GM21360 (cell line): Measurements from ENCODE around the gene BMP2.
A peak's percentile ranks its signal among the peaks of the same experiment; 100 is the strongest.

Source experiments
- ATAC-seq: cut with Tn5 transposase; IDR thresholded peaks from one replicate; pipeline ENCODE4 v1.9.1; 2021; ENCODE audit warnings: mild to moderate bottlenecking, moderate library complexity; ENCODE audit not compliant: unreplicated experiment

BMP2 gene

DNA sequence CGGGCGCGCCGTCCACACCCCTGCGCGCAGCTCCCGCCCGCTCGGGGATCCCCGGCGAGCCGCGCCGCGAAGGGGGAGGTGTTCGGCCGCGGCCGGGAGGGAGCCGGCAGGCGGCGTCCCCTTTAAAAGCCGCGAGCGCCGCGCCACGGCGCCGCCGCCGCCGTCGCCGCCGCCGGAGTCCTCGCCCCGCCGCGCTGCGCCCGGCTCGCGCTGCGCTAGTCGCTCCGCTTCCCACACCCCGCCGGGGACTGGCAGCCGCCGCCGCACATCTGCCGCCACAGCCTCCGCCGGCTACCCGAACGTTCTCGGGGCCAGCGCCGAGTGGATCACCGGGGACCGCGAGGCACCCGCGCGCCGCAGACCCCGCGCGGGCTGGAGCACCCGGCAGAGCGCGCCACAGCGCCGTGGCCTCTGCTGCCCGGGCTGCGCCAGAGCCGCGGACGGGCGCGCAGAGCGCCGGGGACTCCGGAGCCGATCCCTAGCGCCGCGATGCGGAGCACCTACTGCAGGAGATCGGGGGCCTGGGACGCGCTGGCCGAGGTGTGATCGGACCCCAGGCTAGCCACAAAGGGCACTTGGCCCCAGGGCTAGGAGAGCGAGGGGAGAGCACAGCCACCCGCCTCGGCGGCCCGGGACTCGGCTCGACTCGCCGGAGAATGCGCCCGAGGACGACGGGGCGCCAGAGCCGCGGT lies at the start of gene BMP2:
TSS of gene BMP2 (plus strand) at position 151 of the 692 bp plus-strand sequence. CDS start 2,441 bp downstream, outside the sequence.
- peak; percentile 73 for ATAC-seq

GRCh38 chr20:6718662-6719368 lies 48.7 kb upstream of the BMP2 start:
- ATAC-seq: no peak

DNA sequence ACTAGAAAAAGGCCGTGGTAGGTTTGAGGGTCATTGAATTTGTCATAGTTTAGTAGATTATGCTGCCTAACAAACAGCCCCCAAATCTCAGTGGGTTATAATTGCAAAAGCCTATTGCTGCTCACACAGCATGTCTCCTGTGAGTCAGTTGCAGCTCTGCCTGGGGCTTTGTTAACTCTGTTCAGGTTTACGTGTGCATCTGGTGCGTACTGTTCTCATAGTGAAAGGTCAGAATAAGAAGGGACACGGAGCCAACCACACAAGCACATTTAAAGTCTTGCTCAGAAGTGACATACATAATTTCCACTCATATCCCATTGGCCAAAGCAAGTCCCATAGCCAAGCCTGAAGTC lies 48.1 kb upstream of the BMP2 start:
- ATAC-seq: no peak

DNA sequence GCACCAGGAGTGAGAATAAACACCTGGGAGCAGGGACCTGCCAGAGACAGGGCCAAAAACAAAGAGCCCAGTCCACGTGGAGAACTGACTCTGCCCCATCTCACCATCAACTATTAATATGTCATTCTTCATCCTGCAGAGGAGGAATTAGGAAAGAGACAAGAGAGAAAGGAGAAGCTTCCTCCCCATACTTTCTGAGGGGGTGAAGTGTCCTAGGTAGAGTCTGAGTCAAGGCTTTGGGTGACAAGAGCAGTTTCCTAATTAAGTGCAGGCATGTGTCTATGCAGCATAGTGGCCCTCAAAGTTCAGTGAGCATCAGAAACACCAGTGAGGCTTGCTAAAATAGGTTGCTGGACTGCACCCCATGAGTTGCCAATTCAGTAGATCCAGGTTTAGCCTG lies 40.7 kb upstream of the BMP2 start:
- no peak for ATAC-seq

GRCh38 chr20:6730672-6731328 lies 36.7 kb upstream of the BMP2 start:
- ATAC-seq: no peak

DNA sequence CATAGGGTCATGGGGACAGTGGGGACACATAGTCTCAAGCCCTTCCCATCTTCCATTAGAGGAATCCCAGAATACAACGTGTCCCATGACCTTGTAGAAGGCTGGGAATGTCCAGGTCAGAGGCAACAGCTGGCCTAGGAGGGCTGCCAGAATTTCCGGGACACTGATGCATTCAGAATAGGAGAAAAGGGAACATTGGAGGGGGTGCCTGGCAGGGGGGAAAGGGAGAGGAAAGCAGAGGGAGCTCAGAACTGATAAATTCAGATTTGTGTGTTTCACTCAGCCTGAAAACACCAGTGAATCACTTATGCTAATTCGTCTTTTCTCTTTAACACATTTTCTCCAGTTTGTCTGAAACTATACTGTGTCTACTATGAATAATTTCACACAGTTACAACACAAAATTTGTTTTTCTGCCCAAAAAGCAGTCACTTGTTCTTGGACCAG lies 35.5 kb upstream of the BMP2 start:
- ATAC-seq: no peak

DNA sequence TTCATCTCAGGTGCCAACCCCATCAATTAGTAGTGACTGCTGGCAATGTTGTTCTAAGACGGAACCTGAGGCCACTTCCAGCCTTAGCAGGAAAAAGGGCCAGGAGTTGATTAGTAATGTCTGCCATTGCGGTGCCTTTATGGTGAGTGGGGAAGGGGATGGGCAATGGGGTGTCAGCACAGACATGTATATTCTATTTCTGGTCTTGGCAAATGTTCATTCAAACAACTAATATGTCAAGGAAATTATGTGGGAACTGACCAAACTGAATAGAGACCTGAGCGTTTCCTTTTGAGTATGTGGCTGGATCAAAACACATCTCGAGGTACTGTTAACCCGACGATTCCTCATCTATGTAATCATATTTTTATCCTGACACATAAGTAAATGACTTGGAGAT lies 34.6 kb upstream of the BMP2 start:
- ATAC-seq: no peak

GRCh38 chr20:6733965-6734364 lies 33.5 kb upstream of the BMP2 start:
- no peak for ATAC-seq

- no peak for ATAC-seq
Measured at GRCh38 chr20:6735942-6736845, 31.3 kb upstream of the BMP2 start.

GRCh38 chr20:6739406-6739805 lies 28.1 kb upstream of the BMP2 start:
- ATAC-seq: no peak

DNA sequence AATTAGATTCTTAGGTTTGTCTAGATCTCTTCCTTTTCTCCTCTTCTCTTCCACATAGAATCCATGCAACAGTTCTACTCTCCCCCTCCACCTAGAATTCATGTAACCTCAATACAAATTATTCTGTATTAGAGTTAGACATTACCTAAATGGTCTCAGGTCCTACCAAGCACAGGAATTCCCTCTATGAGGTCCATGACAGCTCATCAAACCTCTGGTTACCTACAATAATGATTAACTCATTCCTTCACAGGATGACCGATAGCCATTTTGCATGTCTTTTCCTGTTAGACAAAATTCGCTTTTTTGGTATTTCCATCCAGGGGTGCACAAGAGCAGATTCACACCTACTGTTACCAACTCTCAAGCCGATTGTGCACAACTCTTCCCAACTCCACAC lies 27.4 kb upstream of the BMP2 start:
- no peak for ATAC-seq

GRCh38 chr20:6744180-6744579 lies 23.3 kb upstream of the BMP2 start:
- no peak for ATAC-seq

DNA sequence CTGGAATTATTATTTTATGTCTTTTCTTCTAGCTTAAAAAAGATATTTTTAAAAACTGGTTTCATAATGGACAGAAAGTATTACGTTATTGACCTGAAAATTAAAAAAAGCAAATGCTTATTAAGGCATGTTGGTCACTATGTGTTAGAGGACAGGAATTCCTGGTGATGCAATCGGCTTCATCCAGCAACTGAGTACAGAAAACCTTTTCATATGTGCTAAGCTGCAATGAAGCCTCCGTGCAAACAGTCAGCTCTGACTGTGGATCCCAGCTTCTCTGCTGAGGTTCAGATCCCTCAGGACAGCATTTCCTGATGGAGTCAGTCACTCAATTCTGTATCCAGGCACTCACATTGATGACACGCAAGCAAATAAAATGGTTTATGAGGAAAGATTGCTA lies 22.7 kb upstream of the BMP2 start:
- ATAC-seq: no peak

GRCh38 chr20:6746901-6747609 lies 20.4 kb upstream of the BMP2 start:
- ATAC-seq: no peak

GRCh38 chr20:6750438-6750837 lies 17.0 kb upstream of the BMP2 start:
- no peak for ATAC-seq

GRCh38 chr20:6756693-6757595 lies 10.5 kb upstream of the BMP2 start:
- ATAC-seq: no peak

DNA sequence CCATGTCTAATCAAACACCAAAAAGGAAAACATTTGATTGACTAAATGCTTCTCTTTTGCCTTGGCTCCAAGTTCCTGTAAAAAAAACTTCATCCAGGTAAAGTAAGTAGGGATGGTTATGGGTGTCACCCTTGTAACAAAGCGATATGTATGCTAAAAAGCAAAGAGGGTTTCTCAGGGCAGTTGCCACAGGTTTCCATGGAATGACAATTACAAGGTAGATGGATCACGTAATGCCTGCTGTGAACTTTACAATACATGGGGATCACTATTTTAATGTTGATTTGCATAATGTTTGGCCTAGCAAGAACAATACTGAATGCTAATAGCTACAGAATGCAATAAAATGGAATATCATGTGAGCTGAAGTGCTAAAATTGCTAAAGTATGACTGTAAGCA lies 2.9 kb upstream of the BMP2 start:
- ATAC-seq: no peak

GRCh38 chr20:6765469-6766058 lies 1.9 kb upstream of the BMP2 start:
- ATAC-seq: no peak

DNA sequence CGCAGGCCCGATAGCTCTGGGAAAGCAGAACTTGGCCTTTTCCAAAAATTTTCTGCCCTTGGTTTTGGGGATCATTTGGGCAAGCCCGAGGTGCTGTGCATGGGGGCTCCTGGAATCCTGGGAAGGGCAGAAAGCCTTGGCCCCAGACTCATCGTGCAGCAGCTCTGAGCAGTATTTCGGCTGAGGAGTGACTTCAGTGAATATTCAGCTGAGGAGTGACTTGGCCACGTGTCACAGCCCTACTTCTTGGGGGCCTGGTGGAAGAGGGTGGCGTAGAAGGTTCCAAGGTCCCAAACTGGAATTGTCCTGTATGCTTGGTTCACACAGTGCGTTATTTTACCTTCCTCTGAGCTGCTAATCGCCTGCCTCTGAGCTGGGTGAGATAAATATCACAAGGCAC lies 1.1 kb upstream of the BMP2 start:
- no peak for ATAC-seq
